Stimulated activated CD8-positive, alpha-beta memory T cell treated with anti-CD3 and anti-CD28 coated beads, Interleukin-15, amount 100 ng/mL, for 48 hours (primary cell): ENCODE measurements around the gene ALG5.

Experiments used
- DNase-seq, 2 donors: peaks; one replicate each; pipeline ENCODE4 v3.0.0-alpha.2; 2020; ENCODE audit warnings: low read depth in 2 of 2

ALG5 gene

GRCh38 chr13:36915896-36916640, 83.1 kb downstream of the ALG5 start:
- no peak for DNase-seq

GRCh38 chr13:36915106-36915505, 84.0 kb downstream of the ALG5 start:
- DNase-seq, result no peak

DNA sequence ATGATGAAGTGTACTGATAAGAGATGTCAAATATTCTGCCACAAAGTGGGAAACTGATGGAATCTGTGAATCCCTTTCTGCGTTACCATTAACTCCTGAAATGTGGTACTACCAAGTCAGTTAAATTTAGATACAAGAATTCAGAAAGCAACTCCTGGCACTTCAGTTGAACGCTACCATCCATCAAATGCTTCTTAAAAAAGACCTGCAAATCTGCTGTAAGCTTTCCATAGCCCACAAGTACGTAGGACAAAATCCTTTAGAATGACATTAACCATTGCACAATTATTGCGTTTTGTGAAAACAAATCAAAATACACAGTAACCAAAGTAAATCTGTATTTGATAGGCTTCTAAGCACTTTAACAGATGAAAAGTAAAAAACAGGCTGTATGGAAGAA, 84.5 kb downstream of the ALG5 start:
- no peak for DNase-seq

DNA sequence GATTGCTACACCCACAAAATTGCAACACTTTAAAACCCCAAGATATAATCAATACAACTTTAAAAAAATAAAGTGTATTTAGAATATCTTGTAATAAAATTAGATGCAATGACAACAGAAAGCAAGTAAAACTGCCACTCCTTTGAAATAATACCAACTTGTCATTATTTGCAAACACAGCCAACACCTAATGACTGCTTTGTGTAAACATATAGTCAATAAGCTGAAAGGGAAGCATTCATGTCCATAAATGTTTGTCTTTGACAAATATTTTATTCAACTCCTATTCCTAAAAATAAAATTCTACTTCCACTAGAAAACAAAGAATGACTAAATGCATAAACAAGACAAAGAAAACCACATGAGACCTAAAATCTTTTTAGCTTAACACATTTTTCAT, 85.7 kb downstream of the ALG5 start:
- no peak for DNase-seq

DNA sequence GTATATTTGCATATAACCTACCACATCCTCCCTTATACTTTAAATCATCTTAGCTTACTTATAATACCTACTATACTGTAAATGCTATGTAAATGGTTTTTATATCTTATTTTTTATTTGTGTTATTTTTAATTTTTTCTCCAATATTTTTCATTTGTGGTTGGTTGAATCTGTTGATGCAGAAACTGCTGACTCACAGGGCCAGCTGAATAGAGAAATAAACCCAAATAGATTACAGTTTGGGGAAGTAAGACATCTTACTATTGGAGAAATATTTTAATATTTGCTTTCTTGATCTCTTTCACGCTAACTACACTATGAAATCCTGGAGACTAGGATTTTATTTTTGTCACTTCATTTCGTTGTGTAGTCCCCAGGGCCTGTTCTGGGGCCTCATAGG, 86.2 kb downstream of the ALG5 start:
- no peak for DNase-seq

GRCh38 chr13:36912369-36912768, 86.8 kb downstream of the ALG5 start:
- no peak for DNase-seq

- DNase-seq, result no peak
Measured at GRCh38 chr13:36910545-36910944, 88.6 kb downstream of the ALG5 start.

DNA sequence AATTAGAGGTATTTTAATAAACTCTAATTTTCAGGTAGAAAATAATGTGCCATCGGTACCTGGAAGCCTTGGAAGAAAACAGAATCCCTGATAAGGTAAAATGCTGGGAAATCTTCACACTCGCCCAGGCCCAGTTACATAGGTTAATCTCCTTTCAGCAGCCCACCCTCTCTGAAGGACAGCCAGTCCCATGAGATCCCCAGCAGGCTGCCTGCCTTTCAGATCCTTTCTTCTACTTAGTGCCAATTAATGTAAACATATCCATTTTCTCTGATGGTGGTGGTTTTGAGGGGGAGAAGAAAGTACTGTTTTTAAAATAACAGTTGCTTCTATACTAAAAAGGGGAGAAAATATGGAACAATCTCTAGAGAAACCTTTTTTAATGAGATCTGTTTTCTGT, 91.3 kb downstream of the ALG5 start:
- no peak for DNase-seq

DNA sequence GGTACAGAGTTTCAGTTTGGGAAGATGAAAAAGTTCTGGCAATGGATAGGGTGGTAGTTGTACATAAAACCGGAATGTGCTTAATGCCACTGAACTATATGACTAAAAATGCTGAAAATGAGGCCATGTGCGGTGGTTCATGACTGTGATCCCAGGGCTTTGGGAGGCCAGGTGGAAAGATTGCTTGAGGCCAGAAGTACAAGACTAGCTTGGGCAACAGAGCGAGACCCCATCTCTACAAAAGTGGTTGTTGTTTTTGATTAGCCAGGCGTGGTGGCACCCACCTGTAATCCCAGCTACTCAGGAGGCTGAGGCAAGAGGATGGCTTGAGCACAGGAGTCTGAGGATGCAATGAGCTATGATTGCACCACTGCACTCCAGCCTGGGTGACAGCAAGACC, 91.9 kb downstream of the ALG5 start:
- DNase-seq, result no peak

DNA sequence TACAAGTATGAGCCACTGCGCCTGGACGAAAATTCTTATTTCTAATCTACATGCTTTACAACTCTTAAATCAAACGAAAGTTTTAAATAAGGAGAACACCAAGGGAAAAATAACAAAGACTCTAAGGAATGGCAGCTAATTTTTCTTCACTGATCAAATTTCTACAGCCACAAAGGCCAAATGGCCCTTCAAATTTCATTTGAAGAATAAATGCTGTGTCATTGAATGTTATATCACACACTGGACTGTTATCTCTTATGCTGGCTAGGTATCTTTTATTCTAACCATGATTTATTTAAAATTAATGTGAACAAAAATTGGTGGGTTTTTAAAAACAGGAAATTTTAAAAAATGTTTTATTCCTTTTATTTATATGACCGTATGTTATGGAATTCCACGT, 93.2 kb downstream of the ALG5 start:
- DNase-seq, result no peak

DNA sequence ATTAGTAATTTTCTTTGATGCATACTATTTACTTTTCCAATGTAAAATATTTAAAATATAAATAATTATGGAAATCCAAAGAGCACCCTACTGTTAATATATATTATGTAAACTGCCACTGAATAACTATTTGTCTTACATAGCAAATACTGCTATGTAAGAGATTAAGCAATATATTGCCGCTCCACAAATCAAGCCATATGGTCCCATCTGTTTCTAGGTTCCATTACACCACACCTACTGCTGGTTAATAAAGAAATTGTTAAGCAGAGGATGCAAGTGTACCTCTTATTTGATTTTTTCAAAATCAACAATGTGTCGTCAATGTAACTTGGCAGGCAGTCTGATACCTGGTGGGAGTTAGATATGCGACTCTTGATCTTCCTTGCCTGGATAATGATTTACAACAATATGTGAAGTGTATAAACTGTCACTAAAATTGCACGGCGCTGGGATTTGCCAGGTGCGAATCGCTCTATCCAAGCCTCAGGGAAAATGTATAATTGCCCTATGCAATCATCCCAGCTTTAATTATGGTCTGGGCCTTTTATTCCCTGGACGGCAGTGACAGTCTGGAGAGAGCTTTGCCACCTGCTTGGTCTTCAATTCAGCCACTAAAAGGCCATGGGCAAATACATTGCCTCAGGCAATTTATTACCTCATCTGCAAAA, 95.1 kb downstream of the ALG5 start:
- DNase-seq, result no peak
